ENCODE results near the gene PAX7.

The PAX7 gene

DNA sequence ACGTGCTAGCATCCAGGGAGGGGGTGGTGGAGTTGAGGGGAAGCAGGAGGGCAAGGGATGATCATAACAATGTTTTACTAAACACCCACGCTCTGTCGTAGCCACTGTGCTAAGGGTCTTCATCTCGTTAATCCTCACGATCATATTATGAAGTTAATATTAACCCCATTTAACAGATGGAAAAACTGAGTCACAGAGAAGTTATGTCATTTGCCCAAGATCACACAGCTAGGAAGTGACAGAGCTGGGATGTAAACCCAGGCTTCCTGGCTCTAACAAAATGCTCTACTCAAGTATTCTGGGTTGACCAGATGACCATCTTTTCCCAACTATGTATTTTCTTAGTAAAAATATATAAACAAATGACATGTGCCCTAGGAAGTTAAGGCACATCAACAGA is 140.2 kb downstream of the PAX7 start:
- in situ Hi-C loops (cut with HindIII; ENCODE audit: low sequenced_read_pairs), result no loop called here
- DNase-seq (ENCODE audit: low read depth, low spot score), result no peak
- no peak overlapping the region for H3K4me3 ChIP-seq (ENCODE audit: low read depth, low read length)
- TF ChIP-seq, protein P1, sequence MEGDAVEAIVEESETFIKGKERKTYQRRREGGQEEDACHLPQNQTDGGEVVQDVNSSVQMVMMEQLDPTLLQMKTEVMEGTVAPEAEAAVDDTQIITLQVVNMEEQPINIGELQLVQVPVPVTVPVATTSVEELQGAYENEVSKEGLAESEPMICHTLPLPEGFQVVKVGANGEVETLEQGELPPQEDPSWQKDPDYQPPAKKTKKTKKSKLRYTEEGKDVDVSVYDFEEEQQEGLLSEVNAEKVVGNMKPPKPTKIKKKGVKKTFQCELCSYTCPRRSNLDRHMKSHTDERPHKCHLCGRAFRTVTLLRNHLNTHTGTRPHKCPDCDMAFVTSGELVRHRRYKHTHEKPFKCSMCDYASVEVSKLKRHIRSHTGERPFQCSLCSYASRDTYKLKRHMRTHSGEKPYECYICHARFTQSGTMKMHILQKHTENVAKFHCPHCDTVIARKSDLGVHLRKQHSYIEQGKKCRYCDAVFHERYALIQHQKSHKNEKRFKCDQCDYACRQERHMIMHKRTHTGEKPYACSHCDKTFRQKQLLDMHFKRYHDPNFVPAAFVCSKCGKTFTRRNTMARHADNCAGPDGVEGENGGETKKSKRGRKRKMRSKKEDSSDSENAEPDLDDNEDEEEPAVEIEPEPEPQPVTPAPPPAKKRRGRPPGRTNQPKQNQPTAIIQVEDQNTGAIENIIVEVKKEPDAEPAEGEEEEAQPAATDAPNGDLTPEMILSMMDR (IDR thresholded peaks at IDR 0.05; ENCODE audit: low read depth, low read length), result no peak

GRCh38 chr1:18773753-18774152 is 143.1 kb downstream of the PAX7 start:
- DNase-seq (ENCODE audit: low read depth, low spot score), result no peak
- H3K4me3 ChIP-seq (ENCODE audit: low read depth, low read length), result no peak overlapping the region
- in situ Hi-C loops (cut with HindIII; ENCODE audit: low sequenced_read_pairs), result no loop called here
- TF ChIP-seq, protein P1 (IDR thresholded peaks at IDR 0.05; ENCODE audit: low read depth, low read length), result no peak

DNA sequence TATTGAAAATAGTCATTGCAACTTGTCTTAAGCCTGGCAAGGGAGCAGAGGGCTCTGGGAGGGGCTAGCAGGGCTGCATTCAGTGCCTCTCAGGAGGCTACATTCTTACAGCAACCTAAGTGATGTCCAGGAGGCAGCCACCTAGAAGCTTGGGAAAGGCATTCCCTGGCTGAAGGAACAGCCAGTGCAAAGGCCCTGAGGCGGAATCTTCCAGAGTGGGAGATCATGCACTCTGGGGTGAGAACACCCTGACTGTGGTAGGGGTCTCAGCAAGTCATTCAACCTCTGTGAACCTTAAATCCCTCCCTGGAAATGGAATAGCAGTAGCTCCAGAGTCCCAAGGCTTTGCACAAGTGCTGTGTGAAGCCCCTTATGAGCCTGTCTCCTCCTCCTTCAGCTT is 144.7 kb downstream of the PAX7 start:
- TF ChIP-seq, protein P1 (IDR thresholded peaks at IDR 0.05; ENCODE audit: low read depth, low read length), result no peak
- in situ Hi-C loops (cut with HindIII; ENCODE audit: low sequenced_read_pairs), result no loop called here
- no peak overlapping the region for H3K4me3 ChIP-seq (ENCODE audit: low read depth, low read length)
- no peak for DNase-seq (ENCODE audit: low read depth, low spot score)

DNA sequence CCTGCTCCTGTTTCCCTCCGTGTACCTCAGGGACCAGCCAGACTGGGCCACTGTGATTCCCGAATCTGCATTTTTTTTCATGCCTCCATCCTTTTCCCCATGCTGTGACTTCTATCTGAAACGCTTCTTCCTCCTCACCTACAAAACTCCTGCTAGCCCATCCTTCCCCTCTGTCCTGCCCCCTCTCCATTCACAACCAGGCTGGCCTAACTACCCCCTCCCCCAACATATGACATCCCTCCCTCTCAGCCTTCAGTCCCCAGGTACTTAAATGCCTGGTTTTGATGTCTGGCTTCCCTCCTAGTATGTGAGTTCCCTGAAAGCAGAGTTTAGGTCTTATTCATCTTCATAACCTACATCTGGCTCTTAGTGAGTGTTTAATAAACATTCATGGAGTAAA is 146.1 kb downstream of the PAX7 start:
- H3K4me3 ChIP-seq (ENCODE audit: low read depth, low read length), result no peak overlapping the region
- in situ Hi-C loops (cut with HindIII; ENCODE audit: low sequenced_read_pairs), result no loop called here
- TF ChIP-seq, protein P1 (IDR thresholded peaks at IDR 0.05; ENCODE audit: low read depth, low read length), result no peak
- no peak for DNase-seq (ENCODE audit: low read depth, low spot score)

DNA sequence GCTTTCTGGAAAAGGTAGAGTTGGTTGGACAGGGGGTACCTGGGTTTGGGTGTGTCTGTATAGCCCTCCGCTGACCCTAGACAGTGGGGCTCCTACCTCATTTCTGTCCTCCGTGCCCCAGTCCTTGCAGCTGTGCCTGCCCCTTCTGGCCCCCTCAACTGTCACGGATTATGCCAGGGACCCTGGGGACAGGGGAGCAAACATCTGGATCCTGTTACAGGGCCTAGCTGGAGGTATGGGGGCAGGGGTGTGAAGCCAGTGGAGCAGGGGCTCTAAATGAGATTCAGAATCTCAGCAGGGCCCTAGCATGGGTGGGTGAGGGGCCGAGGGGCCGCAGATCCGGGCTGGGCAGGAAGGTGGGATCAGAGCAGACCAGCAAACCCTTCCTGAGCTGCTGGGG is 147.8 kb downstream of the PAX7 start:
- in situ Hi-C loops (cut with HindIII; ENCODE audit: low sequenced_read_pairs), result no loop called here
- no peak overlapping the region for H3K4me3 ChIP-seq (ENCODE audit: low read depth, low read length)
- no peak for DNase-seq (ENCODE audit: low read depth, low spot score)
- TF ChIP-seq, protein P1 (IDR thresholded peaks at IDR 0.05; ENCODE audit: low read depth, low read length), result no peak

DNA sequence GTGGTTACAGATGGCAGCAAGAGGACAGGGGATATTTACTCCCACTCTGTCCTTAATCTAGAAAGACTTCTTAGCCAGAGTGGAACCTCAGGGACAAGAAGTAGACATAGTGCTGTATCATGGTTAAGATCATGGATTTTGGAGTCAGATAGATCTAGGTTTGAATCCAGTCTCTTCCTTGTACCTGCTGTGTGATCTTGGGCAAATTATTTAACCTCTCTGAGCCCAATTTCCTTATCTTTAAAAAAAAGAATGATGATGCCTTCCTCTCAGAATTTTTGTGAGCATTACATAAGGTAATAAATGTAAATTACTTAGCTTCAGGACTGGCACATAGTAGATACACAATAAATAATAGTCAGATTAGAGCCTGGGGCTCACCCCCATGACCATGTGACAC is 150.4 kb downstream of the PAX7 start:
- TF ChIP-seq, protein P1 (IDR thresholded peaks at IDR 0.05; ENCODE audit: low read depth, low read length), result no peak
- H3K4me3 ChIP-seq (ENCODE audit: low read depth, low read length), result no peak overlapping the region
- in situ Hi-C loops (cut with HindIII; ENCODE audit: low sequenced_read_pairs), result no loop called here
- no peak for DNase-seq (ENCODE audit: low read depth, low spot score)
